Body of pancreas (tissue), 4 donors: Measurements from ENCODE around the gene KLHL40. TPM values are rescaled to one million over a fixed set of nuclear protein-coding genes. Genes with fewer than 3 reads are reported as not detected.

ENCODE experiments used
- ATAC-seq: fragments of 150-250 bp; one replicate; pipeline ENCODE4 v1.9.1; 2016
- DNase-seq, 4 donors: peaks; one replicate each; pipeline ENCODE4 v3.0.0-alpha.2; 2019
- H3K27ac ChIP-seq, 4 donors: fragments of 200-600 bp; sonication (generic); 1 replicate in 3 of 4; 2 replicates in 1 of 4; pipeline versions ENCODE4 v1.5.1 to v1.6.1; 2016 to 2019; ENCODE audit warnings: mild to moderate bottlenecking in 1 of 4, mixed read lengths in 1 of 4, moderate library complexity in 1 of 4
- H3K27me3 ChIP-seq, 2 donors: fragments of 200-600 bp; sonication (generic); one replicate each; pipeline ENCODE4 v1.6.0; 2016; ENCODE audit warnings: mild to moderate bottlenecking in 1 of 2
- H3K36me3 ChIP-seq, 2 donors: fragments of 200-600 bp; sonication (generic); replicated peaks in 1 of 2; 2 replicates each; pipeline ENCODE4 v1.5.1; 2016; ENCODE audit warnings: low read depth in 2 of 2; ENCODE audit not compliant: insufficient read depth in 1 of 2
- H3K4me1 ChIP-seq: fragments of 200-600 bp; sonication (generic); one replicate; pipeline ENCODE4 v1.6.0; 2016
- H3K4me3 ChIP-seq, 2 donors: fragments of 200-600 bp; sonication (generic); 1 replicate in 1 of 2; 2 replicates in 1 of 2; pipeline ENCODE4 v1.5.1; 2016 to 2019
- H3K9me3 ChIP-seq, 3 donors: fragments of 200-600 bp; sonication (generic); 1 replicate in 2 of 3; 2 replicates in 1 of 3; pipeline ENCODE4 v1.5.1; 2016
- CTCF ChIP-seq, 7 experiments: fragments of 450-650 bp in 4 of 7; fragments of 200-600 bp in 3 of 7; sonication (generic) in 3 of 7; IDR thresholded peaks; one replicate each; pipeline ENCODE4 v1.5.1; 2016 to 2019; ENCODE audit warnings: antibody characterized with exemption in 7 of 7
- POLR2A ChIP-seq, 3 donors: fragments of 450-650 bp; IDR thresholded peaks; one replicate each; pipeline ENCODE4 v1.6.1; 2016; ENCODE audit warnings: antibody characterized with exemption in 3 of 3, mild to moderate bottlenecking in 2 of 3
- WGBS, 2 donors: methylation state at CpG; one replicate each; pipeline ENCODE4 v1.1.5; 2017; 5-methylcytosine and 5-hydroxymethylcytosine counted together
- intact Hi-C: fragments of 100-400 bp; cut with DNase I; formaldehyde crosslinking; loops from one replicate; pipeline ENCODE4 v1.15.1; 2023
- total RNA-seq, 2 donors: library from RNA; depleted of rRNA; stranded (reverse); fragments of >200 nt; gene quantifications; one replicate each; pipeline ENCODE4 v1.1.0, GENCODE V29; 2016

Gene KLHL40
- total RNA-seq, 2 donors from 2014 or later: not detected

DNA sequence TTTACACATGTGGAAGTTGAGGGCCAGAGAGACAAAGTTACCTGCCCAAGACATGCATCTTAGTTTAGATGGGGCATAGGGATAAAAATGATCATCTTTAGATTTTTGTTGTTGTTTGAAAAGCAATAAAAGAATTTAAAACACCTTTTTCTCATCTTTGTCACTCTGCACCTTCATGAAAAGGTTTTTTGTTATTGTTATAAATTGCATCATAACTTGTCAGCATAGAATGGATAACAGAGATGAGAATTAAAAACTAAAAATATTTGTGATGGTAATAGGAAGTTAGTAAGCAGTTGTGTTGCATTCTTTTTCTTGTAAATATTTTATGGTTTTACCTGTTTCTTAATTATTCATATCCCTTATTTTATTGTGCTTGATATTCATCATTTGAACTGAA, 45.2 kb upstream of the KLHL40 start:
- Histone ChIP-seq H3K4me3 (no peak overlapping the region), H3K27ac (no peak overlapping the region), H3K9me3 (no peaks in the 10 kb centered on the region), H3K36me3 (peaks cover 22 to 49% of the 10 kb centered on the region in 2 donors), H3K4me1 (no peaks in the 10 kb centered on the region), H3K27me3 (no peaks in the 10 kb centered on the region)
- intact Hi-C loops: no loop called here
- ATAC-seq: no peak
- TF ChIP-seq CTCF (IDR thresholded peaks at IDR 0.05): no peak
- no peak for TF ChIP-seq POLR2A (IDR thresholded peaks at IDR 0.05)
- no peak for DNase-seq

- H3K36me3 ChIP-seq: peaks cover 22 to 49% of the 10 kb centered on the region in 2 donors
- H3K4me1 ChIP-seq: no peaks in the 10 kb centered on the region
- H3K27me3 ChIP-seq: no peaks in the 10 kb centered on the region
- H3K27ac ChIP-seq: no peak overlapping the region
- no peak overlapping the region for H3K4me3 ChIP-seq
- no peak for ATAC-seq
- WGBS, 2 donors: 86 to 91% methylated on average over 6 of the region's 6 CpGs
- no peak for TF ChIP-seq CTCF (IDR thresholded peaks at IDR 0.05)
- intact Hi-C loops: no loop called here
- H3K9me3 ChIP-seq: no peaks in the 10 kb centered on the region
- no peak for DNase-seq
Observed at GRCh38 chr3:42640771-42641370, 44.5 kb upstream of the KLHL40 start.

DNA sequence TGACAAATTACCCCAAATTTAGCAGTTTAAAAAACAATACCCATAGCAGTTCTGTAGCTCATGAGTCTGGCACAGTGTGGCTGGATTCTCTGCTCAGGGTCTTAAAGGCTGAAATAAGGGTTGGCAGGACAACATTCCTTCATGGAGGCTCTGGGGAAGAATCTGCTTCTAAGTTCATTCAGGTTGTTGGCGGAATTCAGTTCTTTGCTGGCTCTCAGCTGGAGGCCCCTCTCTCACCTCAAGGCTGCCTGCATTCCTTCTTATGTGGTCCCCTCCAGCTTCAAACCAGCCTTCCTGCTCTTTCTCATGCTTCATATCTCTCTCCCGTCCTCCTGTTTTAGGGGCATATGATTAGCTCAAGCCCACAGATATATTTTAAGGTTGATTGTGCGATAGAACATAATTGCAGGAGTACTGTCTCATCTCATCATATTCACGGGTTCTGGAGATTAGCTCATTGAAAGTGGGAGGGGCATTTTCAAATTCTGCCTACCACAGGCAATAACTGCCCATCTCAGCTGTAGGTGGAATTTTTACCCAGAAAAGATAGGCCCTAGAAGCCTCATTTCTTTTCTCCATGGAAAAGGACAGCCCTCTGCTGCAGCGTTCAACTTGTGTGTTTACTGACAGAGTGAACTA, 37.4 kb upstream of the KLHL40 start:
- Histone ChIP-seq H3K9me3 (no peaks in the 10 kb centered on the region), H3K27me3 (no peaks in the 10 kb centered on the region), H3K4me1 (peaks cover 16% of the 10 kb centered on the region), H3K4me3 (no peak overlapping the region), H3K36me3 (peaks cover 0 to 24% of the 10 kb centered on the region in 2 donors), H3K27ac (no peak overlapping the region)
- TF ChIP-seq CTCF (IDR thresholded peaks at IDR 0.05): no peak
- no peak for TF ChIP-seq POLR2A (IDR thresholded peaks at IDR 0.05)
- DNase-seq: no peak
- 79 to 86% methylated on average over 5 of the region's 5 CpGs for WGBS, 2 donors
- no peak for ATAC-seq
- intact Hi-C loops: no loop called here

DNA sequence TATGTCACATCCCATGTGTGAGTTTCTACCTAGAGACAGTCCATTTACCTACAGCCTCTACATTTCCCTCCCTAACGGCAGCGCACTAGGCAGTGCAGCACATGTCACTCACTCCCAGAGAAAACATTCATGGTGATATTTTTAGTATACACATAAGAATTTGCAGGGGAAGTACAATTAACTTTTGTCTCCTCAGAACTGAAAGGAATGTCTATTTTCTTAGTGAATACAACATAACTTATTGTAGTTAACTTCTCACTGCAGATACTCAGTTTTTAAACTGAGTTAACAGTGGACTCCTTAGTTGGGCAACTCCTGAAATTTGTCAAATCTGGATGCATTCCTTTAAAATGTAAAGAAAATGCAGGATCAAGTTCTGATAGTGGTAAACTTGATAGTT, 36.3 kb upstream of the KLHL40 start:
- H3K4me1 ChIP-seq: peaks cover 26% of the 10 kb centered on the region
- 74 to 85% methylated on average over 2 of the region's 2 CpGs for WGBS, 2 donors
- no peaks in the 10 kb centered on the region for H3K27me3 ChIP-seq
- ATAC-seq (no peak), DNase-seq (no peak)
- H3K9me3 ChIP-seq: no peaks in the 10 kb centered on the region
- H3K36me3 ChIP-seq: peaks cover 0 to 17% of the 10 kb centered on the region in 2 donors
- intact Hi-C loops: no loop called here
- no peak for TF ChIP-seq POLR2A (IDR thresholded peaks at IDR 0.05)
- no peak for TF ChIP-seq CTCF (IDR thresholded peaks at IDR 0.05)
- H3K27ac ChIP-seq: no peak overlapping the region
- H3K4me3 ChIP-seq: no peak overlapping the region

DNA sequence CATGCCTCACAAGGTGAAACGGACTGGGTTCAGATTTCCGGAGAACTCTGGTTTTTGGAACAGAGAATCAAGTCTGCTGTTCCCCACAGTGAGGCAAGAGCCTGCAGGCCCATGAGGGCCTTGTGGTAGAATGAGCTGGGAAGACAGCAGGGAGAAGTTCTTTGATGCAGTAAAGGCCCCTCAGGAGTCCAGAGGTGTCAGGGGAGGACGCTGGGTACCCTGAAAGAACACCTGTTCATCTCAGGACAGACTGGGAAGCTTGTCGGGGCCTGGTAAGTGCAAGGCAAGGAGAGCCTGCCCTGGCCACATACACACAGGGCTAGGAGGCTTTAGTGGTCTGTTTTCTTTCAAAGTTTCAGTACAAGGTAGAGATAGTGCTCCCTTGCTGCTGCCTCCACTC, 35.6 kb upstream of the KLHL40 start:
- H3K27me3 ChIP-seq: no peaks in the 10 kb centered on the region
- no peak overlapping the region for H3K27ac ChIP-seq
- WGBS, 2 donors: 80 to 81% methylated on average over 4 of the region's 4 CpGs
- peaks cover 0 to 9% of the 10 kb centered on the region in 2 donors for H3K36me3 ChIP-seq
- DNase-seq (no peak), ATAC-seq (no peak)
- H3K4me1 ChIP-seq: peaks cover 28% of the 10 kb centered on the region
- intact Hi-C loops: no loop called here
- TF ChIP-seq POLR2A (IDR thresholded peaks at IDR 0.05) (no peak), CTCF (IDR thresholded peaks at IDR 0.05) (no peak)
- H3K4me3 ChIP-seq: no peak overlapping the region
- no peaks in the 10 kb centered on the region for H3K9me3 ChIP-seq
